Hepatocyte (in vitro differentiated cells): Measurements from ENCODE around the gene MICAL3.

Experiments
- EZH2 ChIP-seq: fragments of 200-600 bp; sonication (generic); IDR thresholded peaks from 2 replicates; pipeline ENCODE4 v1.6.1; 2016; ENCODE audit warnings: antibody characterized with exemption, mild to moderate bottlenecking, borderline replicate concordance
- EZH2phosphoT487 ChIP-seq: fragments of 200-600 bp; sonication (generic); IDR thresholded peaks from one replicate; pipeline ENCODE4 v1.6.1; 2018; ENCODE audit warnings: antibody characterized with exemption, mild to moderate bottlenecking, low read depth, moderate library complexity; ENCODE audit not compliant: unreplicated experiment, severe bottlenecking
- TF ChIP-seq, protein P1 (sequence below): fragments of 200-600 bp; sonication (generic); IDR thresholded peaks from 2 replicates; pipeline ENCODE4 v1.5.1; 2016; ENCODE audit warnings: antibody characterized with exemption, mild to moderate bottlenecking; ENCODE audit not compliant: poor library complexity

DNA sequence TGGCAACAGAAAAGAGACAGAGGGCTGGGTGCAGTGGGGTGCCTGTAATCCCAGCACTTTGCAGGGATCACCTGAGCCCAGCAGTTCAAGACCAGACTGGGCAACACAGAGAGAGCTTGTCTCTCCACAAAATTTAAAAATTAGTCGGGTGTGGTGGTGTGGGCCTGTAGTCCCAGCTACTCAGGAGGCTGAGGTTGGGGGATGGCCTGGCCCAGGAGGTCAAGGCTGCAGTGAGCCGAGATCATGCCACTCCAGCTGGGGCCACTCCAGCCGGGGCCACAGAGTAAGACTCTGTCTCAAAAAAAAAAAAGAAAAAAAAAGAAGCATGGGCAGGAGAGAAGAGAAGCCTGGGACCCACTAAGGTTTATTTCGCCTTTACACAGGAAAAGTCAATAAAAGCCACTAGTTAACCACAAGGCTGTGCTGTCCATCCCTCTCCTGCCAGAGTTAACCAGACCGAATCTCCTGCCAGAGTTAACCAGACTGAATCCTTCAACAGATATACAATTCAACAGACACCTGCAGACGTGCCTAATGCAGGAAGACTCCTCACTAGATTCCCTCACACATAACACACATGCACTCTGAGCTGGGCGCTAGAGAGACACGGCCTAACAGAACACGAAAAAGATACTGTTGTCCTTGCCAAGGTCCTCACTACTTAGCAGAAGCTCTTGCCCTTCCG is 29.8 kb downstream of the MICAL3 start:
- TF ChIP-seq, protein P1, sequence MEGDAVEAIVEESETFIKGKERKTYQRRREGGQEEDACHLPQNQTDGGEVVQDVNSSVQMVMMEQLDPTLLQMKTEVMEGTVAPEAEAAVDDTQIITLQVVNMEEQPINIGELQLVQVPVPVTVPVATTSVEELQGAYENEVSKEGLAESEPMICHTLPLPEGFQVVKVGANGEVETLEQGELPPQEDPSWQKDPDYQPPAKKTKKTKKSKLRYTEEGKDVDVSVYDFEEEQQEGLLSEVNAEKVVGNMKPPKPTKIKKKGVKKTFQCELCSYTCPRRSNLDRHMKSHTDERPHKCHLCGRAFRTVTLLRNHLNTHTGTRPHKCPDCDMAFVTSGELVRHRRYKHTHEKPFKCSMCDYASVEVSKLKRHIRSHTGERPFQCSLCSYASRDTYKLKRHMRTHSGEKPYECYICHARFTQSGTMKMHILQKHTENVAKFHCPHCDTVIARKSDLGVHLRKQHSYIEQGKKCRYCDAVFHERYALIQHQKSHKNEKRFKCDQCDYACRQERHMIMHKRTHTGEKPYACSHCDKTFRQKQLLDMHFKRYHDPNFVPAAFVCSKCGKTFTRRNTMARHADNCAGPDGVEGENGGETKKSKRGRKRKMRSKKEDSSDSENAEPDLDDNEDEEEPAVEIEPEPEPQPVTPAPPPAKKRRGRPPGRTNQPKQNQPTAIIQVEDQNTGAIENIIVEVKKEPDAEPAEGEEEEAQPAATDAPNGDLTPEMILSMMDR = no peak
- TF ChIP-seq EZH2 (no peak), EZH2phosphoT487 (no peak)
